T-helper 2 cell treated with Interferon-gamma antibody and Interleukin-4, amounts not matched to agents 100 ng/mL and 5 ng/mL, for 36 hours (primary cell): Measurements from ENCODE around the gene THBD. TPM values are rescaled to one million over a fixed set of nuclear protein-coding genes. Genes with fewer than 3 reads are reported as not detected.

Source experiments
- intact Hi-C: fragments of 100-400 bp; cut with micrococcal nuclease; formaldehyde crosslinking; loops from one replicate; pipeline ENCODE4 v1.15.1; 2023
- total RNA-seq: library from RNA; stranded (reverse); gene quantifications from 2 replicates; pipeline ENCODE4 v1.2.3, GENCODE V29; 2022

The THBD gene
- total RNA-seq, 1 donor from 2014 or later: not detected

DNA sequence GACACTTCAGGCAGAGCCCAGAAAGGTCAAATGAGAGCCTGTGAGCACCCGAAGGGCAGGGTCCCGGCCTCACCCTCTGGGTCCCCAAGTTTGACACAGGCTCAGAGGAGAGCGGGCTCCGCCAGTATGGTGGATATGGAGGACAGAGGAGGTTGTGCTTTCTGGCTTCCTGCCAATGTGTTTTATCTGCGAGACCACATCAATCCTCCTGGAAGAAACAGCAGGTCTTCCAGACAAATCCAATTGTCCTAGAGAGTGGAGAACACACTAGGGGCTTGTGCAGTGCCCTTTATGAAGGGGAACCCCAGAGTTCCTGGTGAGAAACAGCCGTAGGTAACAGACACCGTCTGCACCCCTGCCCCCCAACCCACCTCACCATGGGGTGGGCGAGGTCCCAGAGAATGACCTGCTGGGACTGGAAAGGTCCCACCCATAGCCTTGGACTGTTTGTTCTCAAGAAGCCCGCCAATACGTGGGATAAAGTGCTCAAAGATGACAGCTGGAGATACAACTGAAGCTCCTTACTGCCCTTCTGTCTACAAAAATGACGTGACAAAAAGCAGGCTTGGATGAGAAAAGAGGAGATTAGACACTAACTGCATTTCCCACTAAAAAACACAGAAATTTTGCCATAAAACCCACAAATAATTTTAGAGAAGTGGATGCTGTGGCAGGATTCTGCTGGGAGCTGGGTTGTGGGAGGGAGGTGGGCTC is 38.3 kb downstream of the THBD start:
- intact Hi-C loops: no loop called here

DNA sequence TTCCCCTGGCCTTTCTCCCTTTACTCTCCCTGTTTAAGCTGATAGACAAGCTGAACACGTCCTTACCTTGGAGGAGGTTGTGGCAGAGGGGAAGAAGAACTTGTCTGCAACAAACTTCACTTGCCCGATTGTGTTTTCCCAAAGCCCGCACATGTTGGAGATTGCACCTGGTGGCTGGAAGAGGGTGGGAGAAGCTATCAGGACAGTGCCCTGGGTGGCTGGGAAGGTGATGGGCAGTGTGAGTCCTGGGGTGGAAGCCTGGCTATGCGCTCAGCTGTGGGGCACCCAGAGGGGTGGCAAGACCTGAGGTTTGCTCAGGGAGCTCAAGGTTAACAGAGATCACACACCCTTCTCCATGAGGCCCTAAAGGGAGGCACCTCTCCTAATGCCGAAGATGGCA is 39.4 kb downstream of the THBD start:
- intact Hi-C loops: no loop called here

DNA sequence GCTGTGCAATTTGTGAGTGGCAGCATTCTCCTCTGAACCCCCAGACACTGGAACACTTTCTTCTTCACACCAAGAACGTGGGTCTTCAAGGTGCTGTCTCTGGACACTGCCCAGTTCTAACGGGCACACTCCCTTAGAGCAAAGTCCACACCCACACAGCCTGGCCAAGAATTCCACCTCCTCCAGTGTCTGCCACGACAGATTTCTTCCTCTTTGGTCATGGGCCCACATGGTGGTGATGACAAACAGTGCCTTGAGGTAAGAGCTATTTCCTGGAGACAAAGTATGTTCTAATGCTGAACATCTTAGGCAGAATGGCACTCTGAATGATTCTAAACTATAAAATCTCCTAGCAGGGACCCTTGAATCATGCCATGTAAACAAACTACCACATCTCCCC is 39.8 kb downstream of the THBD start:
- intact Hi-C loops: no loop called here

DNA sequence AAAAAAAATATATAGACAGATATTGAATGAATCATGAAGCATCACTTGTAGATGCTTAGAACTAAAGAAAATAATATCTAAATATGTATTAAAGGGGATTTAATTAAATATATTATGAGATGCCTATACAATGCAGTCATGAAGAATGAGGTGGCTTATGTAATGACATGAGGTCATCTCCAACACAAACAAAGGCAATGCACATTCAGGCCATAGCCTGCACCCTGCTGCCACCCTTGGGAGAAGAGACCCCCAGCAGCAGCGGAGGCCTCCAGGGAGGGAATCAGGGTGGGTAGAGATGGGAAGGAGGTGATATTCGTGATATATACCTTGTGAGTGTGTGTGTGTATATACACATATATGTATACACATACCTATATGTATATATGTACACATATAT is 40.8 kb downstream of the THBD start:
- intact Hi-C loops: no loop called here

DNA sequence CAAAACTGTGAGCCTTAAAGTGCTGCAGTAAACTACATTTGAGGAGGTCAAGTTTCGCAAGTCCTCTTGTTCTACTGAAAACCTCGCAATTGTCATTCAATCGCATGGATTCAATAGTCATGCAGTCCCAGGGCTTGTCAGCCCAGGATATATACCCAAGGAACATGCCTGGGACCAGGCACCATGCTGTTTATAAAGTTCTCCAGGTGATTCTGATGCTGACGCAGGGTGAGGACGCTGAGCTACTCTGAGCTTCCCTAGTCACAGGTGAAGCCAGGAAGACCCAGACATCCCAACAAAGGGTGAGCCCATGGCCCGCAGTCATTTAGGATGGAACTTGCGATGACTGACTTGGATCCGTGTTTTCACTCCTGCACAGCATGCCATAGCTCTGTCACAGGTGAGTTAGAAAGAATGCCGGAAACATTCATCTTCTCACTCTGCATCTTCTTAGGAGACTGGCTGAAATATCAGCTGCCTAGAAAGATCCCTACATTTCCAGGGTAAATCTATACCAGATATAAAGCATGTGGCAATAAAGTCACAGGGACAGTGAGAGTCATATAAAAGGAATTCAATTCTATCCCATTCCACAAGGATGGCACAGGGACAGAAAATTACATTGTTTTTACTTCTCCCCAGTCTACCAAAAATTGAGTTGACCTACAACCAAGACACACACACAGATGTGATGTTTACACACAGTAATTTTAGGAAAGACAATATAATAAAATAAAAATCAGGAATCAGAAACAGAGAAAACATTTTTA is 41.4 kb downstream of the THBD start:
- intact Hi-C loops: no loop called here

DNA sequence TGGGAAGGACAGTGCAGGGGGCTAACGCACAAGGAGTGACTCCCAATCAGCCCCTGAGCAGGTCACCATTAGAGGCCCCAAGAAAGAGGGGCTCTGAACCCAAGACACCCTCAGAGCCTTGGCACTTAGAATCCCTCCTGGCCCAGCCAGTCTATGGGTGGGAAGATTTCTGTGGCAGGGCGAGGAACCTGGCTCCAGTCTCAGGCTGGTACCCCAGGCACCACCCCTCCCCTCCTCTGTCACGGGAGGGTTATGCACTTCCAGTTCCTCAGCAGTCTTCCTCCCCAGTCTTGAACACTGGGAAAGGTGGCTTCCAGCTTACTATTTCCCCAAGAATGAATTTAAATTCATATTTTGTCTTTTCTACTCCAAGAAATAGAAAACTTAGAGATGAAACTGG is 42.0 kb downstream of the THBD start:
- intact Hi-C loops: no loop called here

DNA sequence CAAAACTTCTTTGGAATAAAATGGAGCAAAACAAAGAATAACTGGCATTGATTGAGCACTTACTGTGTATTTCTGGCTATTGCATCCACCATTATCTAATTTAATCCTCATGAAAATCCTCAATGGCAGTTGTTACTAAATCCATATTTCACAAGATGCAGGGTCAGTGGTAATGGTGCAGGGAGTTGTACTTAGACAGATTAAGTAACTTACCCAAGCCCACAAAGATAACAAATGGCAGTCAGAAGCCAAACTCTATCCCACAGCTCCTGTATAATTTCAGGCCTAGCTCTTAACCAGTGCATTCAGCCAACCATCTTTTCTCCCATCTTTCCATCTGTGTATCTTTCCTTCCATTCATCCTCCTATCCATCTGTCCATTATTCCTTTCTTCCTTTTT is 43.7 kb downstream of the THBD start:
- intact Hi-C loops: no loop called here

DNA sequence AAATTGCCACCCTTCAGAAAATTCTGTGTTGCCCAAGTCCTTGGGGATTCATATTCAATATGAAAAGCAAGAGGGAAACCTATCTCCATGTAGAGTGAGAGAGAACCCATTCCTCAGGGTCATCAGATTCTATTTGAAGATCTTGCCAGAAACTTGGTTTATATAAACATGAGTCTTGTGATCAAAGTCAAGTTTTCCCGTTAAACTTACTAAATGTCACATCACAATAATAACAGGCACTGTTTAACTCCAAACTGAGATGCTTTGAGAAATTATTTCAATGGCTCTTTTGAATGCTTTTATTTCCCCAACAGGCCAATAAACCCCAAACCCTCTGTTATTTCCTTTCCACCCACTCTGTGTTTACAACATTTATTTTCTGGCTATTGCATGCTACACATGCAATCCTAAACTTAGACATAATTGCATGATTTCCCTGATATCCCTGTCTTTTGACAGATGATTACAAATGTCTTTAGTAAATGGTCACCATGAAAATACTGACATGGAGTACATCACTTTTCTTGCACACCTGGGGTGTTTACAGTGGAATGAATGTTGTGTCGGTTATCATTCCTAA is 45.5 kb downstream of the THBD start:
- intact Hi-C loops: no loop called here

DNA sequence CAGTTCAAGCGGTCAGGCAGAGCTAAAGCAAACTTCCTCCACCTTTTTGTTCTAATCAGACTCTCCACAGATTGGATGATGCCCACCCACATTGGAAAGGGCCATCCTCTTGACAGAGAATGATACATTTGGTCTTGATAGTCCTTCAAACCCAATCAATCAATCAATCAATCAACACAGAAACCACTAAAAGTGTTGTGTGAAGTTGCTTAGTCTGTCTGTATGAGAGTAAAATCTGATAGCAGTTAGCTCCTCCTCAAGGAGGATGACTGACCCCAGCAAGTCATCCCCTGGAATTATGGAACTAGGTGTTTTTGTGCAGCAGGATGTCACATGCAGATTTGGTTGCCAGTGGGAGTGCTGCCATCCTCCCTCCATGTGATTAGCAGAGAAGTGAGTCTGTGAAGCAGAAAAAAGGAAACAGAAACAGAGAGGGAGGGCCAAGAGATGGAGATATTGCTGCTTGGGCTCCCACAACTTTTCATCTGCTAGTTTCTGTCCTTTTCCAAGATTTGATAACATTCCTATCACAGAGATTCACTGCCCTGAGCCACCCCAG is 46.3 kb downstream of the THBD start:
- intact Hi-C loops: no loop called here

DNA sequence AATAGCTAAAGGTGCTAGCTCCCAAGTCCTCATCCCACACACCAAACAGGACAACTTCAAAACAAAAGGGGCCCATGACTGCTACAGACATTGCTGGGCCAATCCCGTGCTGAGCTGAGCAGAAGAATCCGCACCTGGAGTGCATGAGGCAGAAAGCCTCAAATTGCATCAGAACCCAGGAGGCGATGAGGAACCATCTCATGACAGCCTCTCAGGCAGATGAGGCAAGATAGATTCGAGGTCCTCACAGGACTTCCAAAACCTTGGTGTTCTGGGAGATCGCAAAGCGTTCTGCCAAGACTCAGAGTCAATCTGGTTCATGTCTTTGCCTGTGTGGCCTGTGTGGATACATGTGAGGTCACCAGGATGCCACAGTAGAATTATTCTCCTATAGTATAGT is 47.2 kb downstream of the THBD start:
- intact Hi-C loops: no loop called here

DNA sequence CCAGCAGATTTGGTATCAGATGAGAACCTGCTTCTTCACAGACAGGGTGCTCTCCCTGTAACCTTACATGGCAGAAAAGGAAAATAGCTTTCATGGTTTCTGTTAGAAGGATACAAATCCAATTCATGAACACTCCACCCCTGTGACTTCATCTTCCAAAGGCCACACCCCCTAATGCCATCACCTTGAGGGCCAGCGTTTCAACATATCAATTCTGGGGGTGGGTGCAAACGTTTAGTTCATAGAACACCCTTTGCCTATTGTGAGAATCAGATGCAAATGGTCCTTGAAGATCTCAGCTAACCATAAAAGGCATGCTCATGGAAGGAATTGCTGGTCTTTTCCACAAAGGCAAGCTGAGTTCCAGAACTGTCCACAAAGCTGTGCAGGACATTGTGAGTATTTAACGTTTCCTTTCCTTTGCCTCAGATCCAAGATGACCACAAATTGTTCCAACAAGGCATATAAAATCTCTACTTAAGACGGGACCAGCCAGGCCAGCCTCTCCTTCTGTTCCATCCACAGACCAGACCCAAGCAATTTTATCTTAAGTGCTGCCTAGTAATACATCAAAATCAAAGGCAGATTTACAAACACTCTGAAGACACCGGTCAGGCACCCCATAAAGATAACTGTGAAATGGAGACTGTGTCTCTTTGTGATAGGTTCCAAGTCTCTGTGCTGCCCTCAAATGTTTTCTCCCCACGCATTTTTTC is 49.1 kb downstream of the THBD start:
- intact Hi-C loops: no loop called here

DNA sequence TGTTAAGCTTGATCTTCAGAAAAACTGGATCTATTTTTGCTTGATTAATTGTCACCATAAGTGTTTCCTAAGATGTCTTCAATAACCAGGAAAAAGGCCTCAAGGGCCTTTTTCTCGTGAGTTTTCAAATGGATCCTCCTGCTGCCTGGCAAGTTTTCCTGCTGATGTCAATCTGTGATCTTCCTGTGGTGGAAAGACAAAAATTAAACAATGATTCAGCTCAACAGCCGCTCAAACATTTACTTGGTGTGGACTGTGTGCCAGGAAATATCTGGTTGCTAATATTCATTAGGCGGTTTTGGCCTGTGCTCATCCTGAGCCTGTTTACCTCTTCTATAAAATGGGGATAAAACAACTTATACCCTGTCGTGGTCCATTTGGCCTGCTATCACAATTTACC is 49.7 kb downstream of the THBD start:
- intact Hi-C loops: no loop called here

DNA sequence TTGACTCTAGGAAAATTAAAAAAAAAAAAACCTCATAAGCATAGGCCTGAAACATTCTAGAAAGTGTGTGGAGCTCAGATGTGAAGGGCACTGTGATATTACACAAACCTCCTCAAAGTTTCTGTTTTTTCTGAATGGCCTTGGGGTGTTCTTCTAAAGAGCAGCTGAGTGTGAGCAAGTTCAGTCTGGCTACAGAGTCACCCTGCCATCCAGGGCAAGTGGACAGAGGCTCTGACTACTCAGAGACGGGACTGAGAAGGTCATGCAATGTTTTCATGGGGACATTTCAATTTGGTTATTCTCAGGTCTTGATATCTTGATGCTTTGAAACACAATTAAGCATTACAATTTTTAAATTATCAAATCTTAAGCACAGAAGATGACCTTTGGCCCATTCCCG is 51.0 kb downstream of the THBD start:
- intact Hi-C loops: no loop called here

DNA sequence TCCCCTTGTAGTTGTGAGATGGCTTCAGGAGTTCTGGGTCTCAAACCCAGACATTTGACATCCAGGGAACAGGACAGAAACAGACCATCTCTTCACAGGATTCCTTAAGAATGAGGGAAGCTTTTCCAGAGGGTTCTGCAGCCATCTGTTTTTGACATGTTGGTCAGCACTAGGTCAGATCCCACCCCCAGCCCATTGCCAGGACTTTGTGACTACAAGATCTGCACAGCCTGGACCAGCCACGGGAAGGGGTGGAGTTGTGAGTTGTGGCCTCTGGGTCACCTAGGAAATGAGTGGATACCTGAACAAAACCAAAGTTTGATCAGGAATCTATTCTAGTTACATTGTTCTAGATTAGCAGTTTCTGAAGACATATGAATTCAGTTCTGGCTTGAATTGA is 53.5 kb downstream of the THBD start:
- intact Hi-C loops: no loop called here

Other genes starting within 250 kb of the THBD start
- gene SSTR4, start 14.4 kb downstream of the THBD start, total RNA-seq: not detected in 2 replicates
- gene CD93, start 36.7 kb upstream of the THBD start, total RNA-seq: 4.3 and 5.0 TPM in 2 replicates